NCI-H82 treated with DMSO at 0.1 percent for 48 hours (cell line): ENCODE data around the gene HAUS8.

Experiments
- DNase-seq: peaks from one replicate; lab custom pipeline; 2025; ENCODE audit not compliant: unreplicated experiment; lab: John Stamatoyannopoulos, UW

Gene HAUS8

GRCh38 chr19:17001603-17002183 is 73.6 kb downstream of the HAUS8 start:
- no peak for DNase-seq
